Dedifferentiated amniotic fluid mesenchymal stem cell (primary cell): Measurements from ENCODE around the gene GRIP1.
A peak's percentile ranks its signal among the peaks of the same experiment; 100 is the strongest.

Experiments used
- DNase-seq: peaks from one replicate; pipeline ENCODE4 v3.0.0-alpha.2; 2016; ENCODE audit errors: extremely low spot score

Gene GRIP1

DNA sequence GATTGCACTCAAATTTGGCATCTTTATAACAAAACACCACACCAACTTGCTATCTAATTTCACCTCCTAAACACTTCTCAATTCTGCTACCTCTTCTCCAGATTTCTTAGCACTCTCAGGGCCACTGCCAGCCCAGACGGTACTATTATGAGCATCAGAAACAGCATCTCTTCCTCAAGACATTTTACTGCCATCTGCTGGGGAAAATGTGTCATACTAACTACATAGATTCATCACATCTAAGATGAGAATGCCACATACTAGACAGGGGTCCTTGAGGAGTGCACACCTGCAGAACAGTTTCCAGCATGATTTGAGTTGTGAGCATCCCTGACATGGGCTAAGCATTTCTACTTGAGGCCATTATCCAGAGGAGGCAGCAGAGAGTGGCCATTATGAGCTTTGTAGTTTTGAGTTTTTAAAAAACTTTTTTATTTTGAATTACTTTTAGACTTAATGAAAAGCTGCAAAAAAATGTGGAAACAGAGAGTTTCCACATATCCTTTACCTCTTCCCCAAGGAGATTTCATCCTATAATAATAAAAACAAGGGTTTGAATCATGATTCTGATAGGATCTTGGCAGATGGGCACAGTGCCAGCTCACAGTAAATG is 15.1 kb upstream of the GRIP1 start:
- DNase-seq, result peak; percentile 83

DNA sequence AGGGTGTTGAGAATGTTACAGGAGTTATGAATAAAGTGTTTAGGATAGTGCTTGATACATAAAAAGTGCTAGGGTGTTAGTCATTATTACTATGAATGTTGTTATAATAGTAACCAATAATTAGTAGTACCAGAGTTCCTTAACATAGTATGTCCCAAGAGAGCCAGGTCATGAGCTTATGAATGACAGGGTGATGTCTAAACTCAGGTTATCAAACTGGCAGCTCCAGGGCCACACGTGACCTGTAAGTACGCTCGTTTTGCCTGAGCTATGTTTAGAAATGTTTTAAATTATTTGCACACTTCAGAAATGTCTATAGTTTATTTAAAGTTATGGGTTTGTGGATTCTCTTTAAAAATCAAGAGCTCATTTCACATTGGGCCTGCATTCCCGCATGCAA is 14.1 kb upstream of the GRIP1 start:
- DNase-seq, result no peak

DNA sequence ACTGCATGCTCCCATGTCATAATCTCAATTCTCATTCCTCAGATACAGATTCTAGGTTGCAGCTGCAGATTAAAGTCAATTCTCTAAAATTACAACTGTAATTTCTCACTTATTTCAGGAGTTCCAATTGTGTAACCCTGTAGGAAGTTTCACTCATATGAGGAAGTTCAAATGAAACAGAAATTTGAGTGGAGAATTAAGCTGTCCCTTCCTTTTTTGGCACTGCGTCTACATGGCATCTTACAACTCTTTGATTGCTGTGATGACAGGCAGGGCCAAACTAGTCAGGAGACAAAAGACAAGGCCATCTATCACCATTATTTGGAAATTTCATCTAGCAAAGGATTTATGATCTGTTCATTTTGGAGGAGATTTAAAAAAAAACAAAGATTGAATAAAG is 13.3 kb upstream of the GRIP1 start:
- DNase-seq, result no peak

DNA sequence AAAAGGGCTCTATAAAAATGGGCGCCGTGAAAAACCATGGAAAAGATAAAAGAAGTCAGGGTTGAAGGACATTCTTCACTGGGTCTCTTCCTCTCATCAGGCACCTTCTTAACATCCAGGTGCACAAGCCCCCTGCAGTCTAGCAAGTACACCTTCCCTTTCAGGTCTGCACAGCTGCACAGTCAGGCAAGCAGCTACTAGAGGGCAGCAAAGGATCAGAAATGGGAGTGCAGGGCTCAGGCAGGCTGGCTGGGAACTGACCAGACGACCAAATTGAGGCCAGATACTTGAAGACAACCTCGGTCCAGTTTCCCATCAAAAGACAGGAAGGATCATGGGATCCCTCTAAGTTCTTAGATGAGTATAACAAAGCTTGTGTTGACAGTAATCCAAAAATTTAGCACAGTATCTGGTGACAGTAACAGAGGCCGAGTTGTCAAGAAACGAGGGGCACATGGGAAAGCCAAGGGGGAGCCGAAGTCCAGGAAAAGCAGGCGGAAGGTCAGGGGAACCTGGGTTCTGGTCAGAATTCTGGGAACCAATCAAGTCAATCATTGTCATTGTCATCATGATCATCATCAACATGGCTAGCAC is 10.1 kb upstream of the GRIP1 start:
- DNase-seq, result no peak

DNA sequence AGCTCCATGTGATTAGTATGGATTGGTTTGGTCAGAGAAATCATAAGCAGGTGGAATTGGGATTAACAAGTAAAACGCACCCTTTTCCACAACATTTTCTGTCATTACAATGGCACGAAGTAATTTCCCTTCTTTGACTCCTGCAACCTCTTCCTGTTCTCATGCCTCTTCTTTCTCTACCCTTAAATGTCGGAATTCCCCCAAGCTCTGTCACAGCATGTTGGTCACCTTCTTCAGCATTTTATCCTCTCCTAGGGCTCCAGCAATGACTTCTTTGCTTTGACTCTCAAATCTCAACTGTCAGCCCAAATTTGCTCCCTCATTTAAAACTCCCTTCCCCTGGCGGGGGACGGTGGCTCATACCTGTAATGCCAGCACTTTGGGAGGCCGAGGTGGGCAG is 5.3 kb upstream of the GRIP1 start:
- no peak for DNase-seq

DNA sequence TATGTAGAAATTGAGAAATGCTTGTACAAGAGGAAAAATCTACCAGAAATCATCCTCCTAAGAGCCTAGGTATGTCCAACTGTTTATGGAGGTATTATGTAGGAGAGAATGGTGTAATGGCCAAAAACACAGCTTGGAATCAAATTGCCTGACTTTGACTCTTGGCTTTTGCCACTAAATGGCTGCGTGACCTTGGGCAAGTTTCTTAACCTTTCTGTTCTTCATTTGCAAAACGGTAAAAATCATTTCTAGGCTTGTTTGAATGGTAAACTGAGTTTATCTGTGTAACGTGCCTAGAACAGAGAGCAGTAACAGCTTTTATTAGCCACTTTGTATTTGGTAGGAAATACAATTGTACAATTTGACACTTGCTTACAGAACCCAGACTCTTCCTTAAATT is 4.9 kb upstream of the GRIP1 start:
- no peak for DNase-seq

DNA sequence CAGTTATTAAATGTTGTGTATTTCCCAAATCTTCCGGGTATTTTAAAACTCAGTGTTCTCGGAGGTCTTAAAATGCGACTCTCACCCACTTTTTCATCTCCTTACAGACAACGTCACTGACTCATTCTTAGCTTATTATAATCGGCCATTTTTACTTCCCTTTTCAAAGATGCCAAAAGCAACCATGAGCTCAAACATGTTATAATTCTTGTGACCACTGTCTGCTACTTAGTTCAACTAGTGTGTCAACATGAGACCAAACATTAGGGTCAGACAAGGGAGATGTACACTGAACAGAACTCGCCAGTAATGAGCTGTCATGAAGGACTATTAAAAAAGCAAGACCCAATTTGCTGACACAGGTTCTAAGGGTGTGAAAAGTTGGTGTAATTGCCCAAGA is 4.2 kb upstream of the GRIP1 start:
- DNase-seq, result no peak

DNA sequence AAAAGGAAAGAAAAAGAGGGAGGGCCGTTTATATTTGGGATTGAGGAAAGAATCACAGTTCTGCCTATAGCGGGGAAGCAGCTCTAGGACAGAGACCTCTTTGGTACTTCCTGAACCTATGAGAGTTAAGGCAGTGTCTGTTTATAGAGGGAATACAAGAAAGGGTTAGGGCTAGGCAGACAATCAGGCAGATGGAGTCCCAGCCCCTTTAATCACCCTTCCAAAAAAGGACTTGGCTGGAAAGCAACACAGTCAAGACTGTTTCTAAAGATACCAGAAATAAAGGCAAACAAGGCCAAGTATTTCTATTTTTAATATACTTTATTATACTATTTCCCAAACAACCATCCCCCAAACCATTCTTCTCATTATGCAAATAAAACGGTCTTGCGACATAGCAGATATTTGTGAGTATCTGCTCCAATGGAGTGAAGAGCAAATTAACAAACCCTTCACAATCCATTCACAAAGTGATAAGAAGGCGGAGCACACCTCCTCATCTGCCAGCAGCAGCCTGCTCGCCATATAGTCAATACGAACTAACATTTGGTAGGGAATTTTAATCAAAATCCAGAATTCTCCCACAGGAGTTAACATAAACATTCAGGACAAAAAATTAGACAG is 697 bp upstream of the GRIP1 start:
- DNase-seq, result no peak

DNA sequence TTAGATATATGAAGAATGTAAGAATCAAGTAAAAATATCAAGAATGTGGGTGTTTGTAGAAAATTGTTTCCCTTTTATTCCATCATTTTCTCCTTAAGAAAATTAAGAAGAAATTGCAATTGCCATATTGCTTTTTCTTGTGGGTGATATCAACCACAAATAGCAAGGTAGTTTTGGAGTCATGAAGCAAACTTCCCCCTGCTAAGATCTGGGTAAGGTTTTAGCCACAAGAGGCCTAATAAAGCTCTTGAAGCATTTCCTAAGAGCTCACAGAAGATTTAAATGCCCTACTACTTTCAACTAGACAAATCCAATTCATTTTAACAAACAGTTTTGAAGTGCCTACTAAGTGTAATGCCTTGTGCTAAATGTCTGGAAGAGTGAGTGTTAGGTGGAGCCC is 2.6 kb downstream of the GRIP1 start:
- no peak for DNase-seq

DNA sequence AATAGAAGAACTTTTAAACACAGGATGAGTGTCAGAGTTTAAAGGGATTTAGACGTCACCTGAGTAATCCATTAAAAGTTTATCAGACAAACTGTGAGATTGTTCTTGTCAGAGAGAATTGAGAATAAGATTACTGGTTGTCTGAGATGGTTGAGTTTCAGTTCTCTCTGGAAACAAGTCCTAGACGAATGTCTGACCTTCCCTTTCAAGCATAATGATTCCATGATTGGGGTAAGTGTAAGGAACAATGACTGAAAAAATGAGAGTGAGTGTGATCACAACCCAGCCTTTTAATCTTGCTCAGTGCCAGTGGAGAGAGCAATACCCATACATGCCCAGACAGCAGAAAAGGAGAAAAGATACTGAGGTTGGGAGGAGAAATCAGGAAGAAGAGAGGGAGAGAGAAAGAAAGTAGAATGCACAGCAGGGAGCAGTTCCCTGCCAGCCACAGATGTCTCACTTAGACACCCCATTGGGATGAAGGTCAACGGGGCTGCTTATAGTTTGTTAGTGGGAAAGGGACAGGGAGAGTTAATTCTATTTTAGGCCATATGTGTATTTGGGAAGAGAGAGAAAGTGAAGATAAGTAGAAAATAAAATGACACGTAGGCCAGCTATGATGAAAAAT is 4.3 kb downstream of the GRIP1 start:
- no peak for DNase-seq

DNA sequence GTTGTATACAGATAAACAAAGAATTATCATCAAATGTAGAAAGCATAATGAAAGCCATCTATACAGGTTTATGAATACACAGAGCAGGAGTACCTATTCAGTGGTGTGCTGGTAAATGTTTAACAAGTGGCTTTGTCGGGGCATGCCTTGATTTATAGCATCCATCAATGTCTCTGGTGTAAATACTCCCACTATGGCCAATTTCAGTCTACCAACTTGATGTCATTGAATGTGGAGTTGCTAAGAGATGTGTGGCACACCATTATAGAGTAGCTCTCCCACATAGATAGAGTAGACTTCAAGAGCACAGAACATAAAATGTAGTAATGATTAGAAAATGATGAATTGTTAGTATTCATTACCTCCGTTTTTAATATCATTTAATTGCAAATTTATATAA is 9.3 kb downstream of the GRIP1 start:
- no peak for DNase-seq

DNA sequence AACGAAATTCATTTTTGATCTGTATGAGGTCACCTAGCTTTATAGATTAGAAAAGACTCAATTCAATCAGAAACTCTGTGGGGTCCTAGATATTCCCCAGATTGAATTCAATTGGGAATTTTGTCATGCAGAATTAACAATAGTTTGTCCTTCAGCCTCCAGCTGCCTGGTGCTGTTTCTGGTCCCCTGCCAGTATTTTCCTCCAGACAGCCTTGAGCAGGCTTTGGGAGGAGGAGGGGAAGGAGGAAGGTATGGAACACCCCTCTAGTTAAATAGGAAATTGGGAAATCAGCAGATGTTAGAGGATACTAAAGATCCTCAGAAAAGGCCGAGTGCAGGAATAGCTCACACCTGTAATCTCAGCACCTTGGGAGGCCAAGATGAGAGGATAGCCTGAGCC is 10.6 kb downstream of the GRIP1 start:
- DNase-seq, result no peak

DNA sequence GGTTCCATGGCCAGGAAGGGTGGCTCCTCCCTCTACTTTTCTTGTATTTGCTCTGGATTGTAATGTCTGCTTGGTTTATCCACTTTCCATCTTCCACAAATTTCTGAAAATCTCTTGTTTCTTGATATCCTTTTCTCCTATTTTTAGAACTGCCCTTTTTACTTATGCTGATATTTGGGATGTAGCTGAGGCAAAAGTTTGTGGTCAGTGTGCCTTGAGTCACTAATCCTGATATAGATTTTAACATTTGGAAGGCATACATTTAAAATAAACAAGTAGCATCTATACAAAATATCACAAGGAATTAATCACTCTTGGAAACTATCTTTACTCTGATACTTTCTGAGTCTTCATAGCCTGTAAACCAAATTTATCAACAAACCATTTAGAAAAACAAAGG is 11.0 kb downstream of the GRIP1 start:
- no peak for DNase-seq

DNA sequence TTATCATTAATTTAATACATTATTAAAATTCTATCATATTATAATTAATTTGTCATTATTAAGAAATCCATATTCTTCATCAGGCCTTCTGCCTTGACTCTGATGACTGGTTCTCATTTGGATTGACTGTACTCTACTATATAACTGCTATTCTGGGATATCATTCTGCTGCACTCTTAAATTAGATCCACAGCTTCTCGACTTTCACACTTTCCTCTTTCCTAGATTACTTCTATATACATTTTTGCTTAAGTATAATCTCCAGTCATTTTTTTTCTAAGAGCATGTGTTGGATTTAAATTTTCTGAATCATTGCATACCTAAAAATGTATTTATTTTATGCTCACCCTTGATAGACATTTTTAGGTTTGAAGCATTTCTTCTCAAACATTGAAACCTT is 12.4 kb downstream of the GRIP1 start:
- no peak for DNase-seq

DNA sequence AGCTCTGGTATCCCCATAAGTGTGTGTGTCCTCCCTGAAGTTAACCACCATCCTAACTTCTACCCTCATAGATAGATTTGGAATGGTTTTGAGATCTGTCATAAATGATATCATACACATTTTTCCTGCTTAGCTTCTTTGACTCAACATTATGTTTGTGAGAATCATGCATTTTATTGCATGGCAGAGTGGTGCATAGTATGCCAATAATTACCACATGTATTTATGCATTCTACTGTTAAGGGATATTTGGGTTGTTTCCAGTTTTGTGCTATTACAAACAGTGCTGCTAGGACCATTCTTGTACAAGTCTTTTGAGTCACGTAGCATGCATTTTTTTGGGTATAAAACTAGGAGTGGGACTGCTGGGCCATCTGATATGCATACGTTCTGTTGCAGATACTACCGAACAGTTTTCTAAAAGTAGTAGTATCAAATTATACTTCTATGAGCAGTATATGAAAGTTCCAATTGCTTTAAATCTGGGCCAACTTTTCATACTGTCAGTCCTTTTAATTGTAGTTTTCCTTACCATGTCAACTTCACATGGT is 13.4 kb downstream of the GRIP1 start:
- no peak for DNase-seq

DNA sequence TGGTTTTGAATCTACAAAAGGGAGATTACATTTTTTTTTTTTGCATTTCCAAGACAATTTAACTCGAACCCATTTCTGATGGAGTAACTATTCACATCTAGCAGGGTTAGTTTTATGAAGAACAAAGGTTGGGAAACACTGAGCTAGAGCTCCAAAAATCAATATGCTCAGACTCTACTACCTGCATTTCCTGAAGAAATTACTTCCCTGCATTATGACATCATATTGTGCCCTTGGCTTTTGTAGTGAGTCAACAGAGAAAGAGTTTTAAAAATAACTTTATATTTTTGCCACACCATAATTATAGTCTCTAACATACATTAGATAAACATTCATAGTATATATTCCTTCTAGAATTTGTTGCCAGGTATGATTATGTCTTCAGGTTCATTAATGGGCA is 14.8 kb downstream of the GRIP1 start:
- no peak for DNase-seq

DNA sequence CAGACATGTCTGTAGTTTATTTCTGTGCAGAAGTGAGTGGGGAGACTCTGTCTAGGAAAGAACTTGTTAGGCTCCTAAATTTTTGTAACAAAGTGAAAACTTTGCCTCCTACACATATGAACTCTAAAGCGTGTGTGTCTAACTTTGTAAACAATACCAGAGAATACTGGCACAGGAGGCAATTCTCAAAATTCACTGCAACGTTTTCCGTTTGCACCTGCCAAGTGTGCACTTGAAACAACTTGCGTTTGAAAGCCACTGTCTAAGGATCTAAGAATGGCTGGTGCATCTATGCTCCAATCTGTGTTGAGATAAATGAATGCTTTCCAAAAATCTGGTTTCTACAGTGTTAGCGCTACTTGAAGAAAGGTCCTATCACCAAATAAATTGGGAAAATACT is 15.3 kb downstream of the GRIP1 start:
- no peak for DNase-seq

DNA sequence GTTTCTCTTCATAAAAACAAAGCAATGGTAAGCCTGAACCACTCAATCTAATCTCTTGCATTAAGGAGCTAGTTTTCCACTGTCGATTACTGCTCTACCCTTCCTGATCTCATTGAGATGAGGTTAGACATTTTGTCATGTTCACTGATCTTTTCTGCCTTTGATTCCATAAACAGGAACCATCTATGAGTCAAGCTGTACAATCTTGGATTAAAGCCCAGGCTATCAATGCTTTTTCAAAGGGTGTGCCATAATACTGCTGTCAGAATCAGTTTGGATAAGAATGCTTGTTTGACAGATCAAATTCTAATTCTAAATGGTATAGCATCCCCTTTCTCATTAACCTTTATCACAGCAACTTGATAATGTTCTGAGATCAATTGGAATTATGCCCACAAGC is 16.1 kb downstream of the GRIP1 start:
- DNase-seq, result no peak

DNA sequence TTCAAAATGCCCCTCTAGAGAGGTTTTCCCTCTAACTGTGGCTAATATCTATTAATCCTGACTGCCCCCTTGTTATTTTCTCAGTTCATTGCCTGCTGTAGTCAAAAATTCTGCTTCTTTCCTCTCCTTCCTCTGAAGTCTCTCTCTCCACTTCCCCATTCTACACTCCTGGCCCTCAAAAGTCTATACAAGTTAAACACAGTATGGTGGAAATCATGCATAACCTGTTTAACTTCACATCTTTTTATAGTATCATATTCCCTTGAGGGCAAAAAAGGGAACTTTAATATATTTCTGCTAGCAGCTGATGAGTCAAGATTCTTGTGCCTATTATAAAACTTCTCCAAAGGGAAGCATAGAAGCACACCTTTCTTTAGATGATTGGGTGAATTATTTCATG is 16.7 kb downstream of the GRIP1 start:
- no peak for DNase-seq

DNA sequence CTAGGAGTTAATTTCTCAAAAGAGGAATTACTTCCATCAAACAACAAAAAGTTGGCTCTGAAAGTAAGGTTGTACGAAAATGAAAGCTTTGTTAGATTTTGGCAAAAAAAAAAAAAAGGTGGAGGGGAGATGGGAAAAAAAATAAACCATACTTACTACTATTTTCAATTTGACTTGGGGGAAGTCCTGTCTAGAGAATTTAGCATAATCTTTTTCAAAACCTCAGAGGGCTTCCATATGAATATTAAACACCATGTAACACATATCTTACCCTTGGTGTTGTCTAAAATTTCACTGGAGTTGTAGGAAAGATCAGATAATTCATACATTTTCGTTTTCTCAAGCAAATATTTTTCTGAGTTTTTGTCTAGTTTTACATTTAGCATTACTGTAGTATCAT is 17.5 kb downstream of the GRIP1 start:
- no peak for DNase-seq

DNA sequence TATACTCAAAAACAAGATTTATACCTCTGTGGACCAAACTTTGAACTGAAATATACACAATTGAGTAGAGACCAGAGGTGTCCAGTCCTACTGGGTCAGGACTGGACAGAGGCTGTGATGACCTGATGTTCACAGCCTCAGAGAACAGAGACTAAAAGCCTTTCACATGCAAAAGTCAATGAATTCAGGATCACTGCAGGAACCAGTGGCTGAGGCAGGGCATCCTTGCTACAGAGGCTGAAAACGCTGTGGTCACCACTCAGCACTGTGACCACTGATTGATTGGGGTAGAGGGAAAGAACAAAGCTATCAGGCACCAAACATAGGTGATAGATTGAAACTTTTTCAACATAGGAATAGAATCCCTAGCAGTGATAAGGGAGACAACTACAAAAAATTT is 25.1 kb downstream of the GRIP1 start:
- no peak for DNase-seq

DNA sequence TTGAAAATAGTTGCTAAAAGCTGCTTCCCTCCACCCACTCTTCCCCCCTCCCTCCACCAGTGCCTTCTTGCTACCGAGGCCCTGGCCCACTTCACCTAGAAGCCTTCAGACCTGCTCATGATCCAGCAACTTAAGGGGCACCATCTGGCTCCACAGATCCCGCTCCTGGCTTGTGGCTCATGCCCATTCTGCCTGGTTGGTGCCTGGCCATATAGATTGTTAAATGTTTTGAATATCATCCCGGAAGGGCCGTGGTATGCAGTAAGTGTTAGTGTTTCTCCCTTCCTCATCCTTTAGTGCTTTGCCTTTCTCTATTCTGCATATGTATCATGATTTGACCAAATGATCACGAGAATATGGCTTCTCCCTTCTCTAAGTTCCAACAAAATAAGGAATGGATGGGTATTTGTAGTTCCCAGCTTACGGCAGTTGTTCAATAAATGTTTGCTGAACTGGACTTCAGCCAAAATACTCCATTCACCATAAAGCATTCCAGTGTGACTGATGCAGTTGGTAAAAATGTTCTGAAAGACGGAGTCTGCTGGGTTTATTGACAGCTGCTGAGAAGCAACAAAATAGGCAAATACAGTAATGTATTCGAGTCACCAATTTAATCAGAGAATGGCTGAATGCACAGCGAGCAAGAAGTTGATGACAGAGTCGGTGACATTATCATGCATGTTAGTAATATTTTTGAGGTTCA is 30.7 kb downstream of the GRIP1 start:
- DNase-seq, result no peak
